Endothelial cell of umbilical vein (primary cell): ENCODE results near the gene CPT2. TPM values are rescaled to one million over a fixed set of nuclear protein-coding genes. Genes with fewer than 3 reads are reported as not detected.

Source experiments
- BruUV-seq: library from RNA; stranded (reverse); fragments of 400-500 nt; replicated peaks from 2 replicates; lab custom pipeline; 2021; lab: Mats Ljungman, UMichigan
- CTCF ChIA-PET: fragments of 300-600, 350-600 bp; sonication (Branson Sonifier 250); formaldehyde crosslinking; loops from one replicate; lab custom pipeline; 2021; ENCODE audit warnings: antibody characterized with exemption, inconsistent platforms; lab: Charles Lee
- POLR2A ChIA-PET: fragments of 300-600, 350-600 bp; sonication (Branson Sonifier 250); formaldehyde crosslinking; loops from one replicate; lab custom pipeline; 2021; ENCODE audit warnings: antibody characterized with exemption, inconsistent platforms; lab: Charles Lee
- DNase-seq: peaks from one replicate; pipeline ENCODE4 v3.0.0-alpha.2; 2011; ENCODE audit warnings: low read depth, low spot score
- FAIRE-seq: peaks from 2 replicates; lab custom pipeline; 2011; peaks lifted over from hg19 to GRCh38; lab: Jason Lieb, UNC
- H2AFZ ChIP-seq: 2 replicates; pipeline ENCODE4 v1.6.0; 2012; ENCODE audit warnings: low read depth, low read length, control low read depth, inconsistent platforms
- H3K27ac ChIP-seq: 2 replicates; pipeline ENCODE4 v1.5.1; 2011; ENCODE audit warnings: low read depth, mild to moderate bottlenecking, control low read depth, low read length, moderate library complexity; ENCODE audit not compliant: insufficient read depth
- H3K27me3 ChIP-seq, 2 experiments: 2 replicates each; pipeline versions ENCODE4 v1.6.0 to v1.6.1; 2011; ENCODE audit warnings: low read length in 2 of 2, mixed read lengths in 1 of 2; ENCODE audit not compliant: control insufficient read depth in 2 of 2, insufficient read depth in 2 of 2
- H3K36me3 ChIP-seq, 2 experiments: 2 replicates in 1 of 2; 3 replicates in 1 of 2; pipeline ENCODE4 v1.5.1; 2011; ENCODE audit warnings: low read length in 2 of 2, mild to moderate bottlenecking in 1 of 2, moderate library complexity in 1 of 2; ENCODE audit not compliant: control insufficient read depth in 2 of 2, insufficient read depth in 2 of 2; ENCODE audit errors: extremely low read depth in 1 of 2
- H3K4me1 ChIP-seq: 3 replicates; pipeline ENCODE4 v1.5.1; 2011; ENCODE audit warnings: mild to moderate bottlenecking, low read length; ENCODE audit not compliant: control insufficient read depth, insufficient read depth; ENCODE audit errors: extremely low read depth
- H3K4me2 ChIP-seq: 2 replicates; pipeline ENCODE4 v1.6.1; 2011; ENCODE audit warnings: low read length, control low read depth, mixed read lengths; ENCODE audit not compliant: insufficient read depth
- H3K4me3 ChIP-seq, 3 experiments: fragments of 200-600 bp in 1 of 3; sonication (generic), shearing (Covaris generic) in 1 of 3; replicated peaks in 1 of 3; 2 replicates each; pipeline ENCODE4 v1.5.1; 2011 to 2016; ENCODE audit warnings: control low read depth in 3 of 3, low read length in 3 of 3, mild to moderate bottlenecking in 2 of 3, inconsistent platforms in 1 of 3, low read depth in 1 of 3, moderate library complexity in 1 of 3; ENCODE audit not compliant: insufficient read depth in 1 of 3
- H3K79me2 ChIP-seq: 2 replicates; pipeline ENCODE4 v1.6.0; 2012; ENCODE audit warnings: low read length, inconsistent platforms; ENCODE audit not compliant: control insufficient read depth, insufficient read depth
- H3K9ac ChIP-seq: replicated peaks from 2 replicates; pipeline ENCODE3; 2011; ENCODE audit warnings: low read length, control low read depth; ENCODE audit not compliant: insufficient read depth; ENCODE audit errors: extremely low read depth
- H3K9me1 ChIP-seq: replicated peaks from 3 replicates; pipeline ENCODE4 v1.6.0; 2011; ENCODE audit warnings: mild to moderate bottlenecking, low read length; ENCODE audit not compliant: control insufficient read depth, insufficient read depth; ENCODE audit errors: extremely low read depth
- H3K9me3 ChIP-seq: replicated peaks from 2 replicates; pipeline ENCODE4 v1.5.1; 2012; ENCODE audit warnings: low read length, inconsistent platforms; ENCODE audit not compliant: control insufficient read depth, insufficient read depth
- H4K20me1 ChIP-seq: replicated peaks from 2 replicates; pipeline ENCODE3; 2011; ENCODE audit warnings: mild to moderate bottlenecking, low read length; ENCODE audit not compliant: control insufficient read depth, insufficient read depth; ENCODE audit errors: extremely low read depth
- EZH2 ChIP-seq: IDR thresholded peaks from 2 replicates; pipeline ENCODE4 v1.6.1; 2012; ENCODE audit warnings: borderline replicate concordance, low read depth, mild to moderate bottlenecking, moderate library complexity, low read length, inconsistent platforms; ENCODE audit not compliant: severe bottlenecking
- FOS ChIP-seq: IDR thresholded peaks from 2 replicates; pipeline ENCODE4 v1.6.1; 2011; ENCODE audit warnings: mild to moderate bottlenecking, low read length, moderate library complexity, borderline replicate concordance; ENCODE audit not compliant: insufficient read depth
- GATA2 ChIP-seq: IDR thresholded peaks from 2 replicates; pipeline ENCODE4 v1.7.0; 2011; ENCODE audit warnings: low read depth, mild to moderate bottlenecking, moderate library complexity, mixed read lengths, low read length; ENCODE audit not compliant: insufficient read length, insufficient read depth
- JUN ChIP-seq: IDR thresholded peaks from 2 replicates; pipeline ENCODE4 v1.6.1; 2011; ENCODE audit warnings: borderline replicate concordance, low read depth; ENCODE audit not compliant: insufficient read length, insufficient read depth
- MYC ChIP-seq: IDR thresholded peaks from one replicate; pipeline ENCODE4 v1.6.1; 2011; ENCODE audit warnings: mild to moderate bottlenecking, low read depth, low read length
- POLR2A ChIP-seq: IDR thresholded peaks from 2 replicates; pipeline ENCODE4 v1.6.1; 2012; ENCODE audit warnings: low read depth, mild to moderate bottlenecking, control low read depth, low read length
- POLR2AphosphoS5 ChIP-seq: IDR thresholded peaks from 2 replicates; pipeline ENCODE4 v1.6.1; 2012; ENCODE audit warnings: low read depth, mild to moderate bottlenecking, control low read depth, low read length, moderate library complexity; ENCODE audit not compliant: insufficient read depth
- dilution Hi-C: fragments of 300-500 bp; cut with MboI; formaldehyde crosslinking; loops from one replicate; pipeline ENCODE4 v1.15.0; 2019; ENCODE audit warnings: low sequenced_read_pairs; ENCODE audit not compliant: extremely low pct_ligation_motif_present
- intact Hi-C: fragments of 100-400 bp; cut with micrococcal nuclease; formaldehyde crosslinking; loops from one replicate; pipeline ENCODE4 v1.10.0; 2022
- polyA plus RNA-seq, 4 experiments: library from polyadenylated mRNA; depleted of rRNA in 3 of 4; stranded (reverse) in 3 of 4; unstranded in 1 of 4; fragments of >200 nt; gene quantifications; 2 replicates each; pipeline versions ENCODE4 v1.2.1 to v1.2.3, GENCODE V29; 2011 to 2012; ENCODE audit warnings: missing spikeins in 1 of 4
- total RNA-seq: library from RNA; stranded (reverse); gene quantifications from 2 replicates; pipeline ENCODE4 v1.2.3, GENCODE V29; 2021
- TF ChIP-seq, protein P1 (sequence below), 2 donors: IDR thresholded peaks; 1 replicate in 1 of 2; 2 replicates in 1 of 2; pipeline ENCODE4 v1.5.1; 2011; ENCODE audit warnings: low read length in 2 of 2, mild to moderate bottlenecking in 2 of 2, moderate library complexity in 2 of 2, control low read depth in 1 of 2, inconsistent platforms in 1 of 2, low read depth in 1 of 2; ENCODE audit not compliant: insufficient read depth in 1 of 2; ENCODE audit errors: extremely low read depth in 1 of 2
- TF ChIP-seq, protein P2 (sequence below): IDR thresholded peaks from 2 replicates; pipeline ENCODE4 v1.6.1; 2011; ENCODE audit not compliant: insufficient read depth, insufficient read length

CPT2 gene
- total and polyA plus RNA-seq, 2 donors (not counting 3 experiments of a cell fraction or from before 2014, with no cell fraction given) = 10.6 to 11.6 TPM

DNA sequence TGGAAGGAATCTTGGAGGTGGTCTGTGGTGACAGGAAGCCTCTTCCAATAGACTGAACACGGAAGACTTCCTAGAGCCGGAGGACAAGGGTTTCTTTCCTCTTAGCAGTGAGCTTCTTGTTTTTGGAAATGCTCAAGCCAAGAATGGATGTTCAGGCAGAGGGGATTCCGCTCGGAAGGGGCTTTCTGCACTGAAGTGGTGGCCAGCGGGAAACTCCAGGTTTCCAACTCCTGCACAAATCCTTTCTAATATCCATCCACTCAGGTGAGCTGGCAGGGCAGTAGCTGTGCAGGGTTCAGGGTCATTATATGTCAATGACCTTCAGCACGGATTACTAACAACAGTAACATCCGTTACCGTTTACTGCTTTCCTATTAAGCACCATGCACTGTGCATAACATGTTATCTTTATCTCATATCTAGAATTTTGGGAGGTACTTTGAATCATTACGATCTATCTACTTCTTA lies 573 bp upstream of the CPT2 start:
- Histone ChIP-seq H3K4me1 (peaks cover 13% of the 10 kb centered on the region), H3K79me2 (peaks cover 7% of the 10 kb centered on the region), H2AFZ (peak overlapping the region; percentile 81), H3K9me1 (no peaks in the 10 kb centered on the region), H3K4me3 (peak overlapping the region; percentile 63 to 92 (median 77)), H3K36me3 (no peaks in the 10 kb centered on the region), H3K4me2 (peak overlapping the region; percentile 60), H3K27me3 (no peaks in the 10 kb centered on the region), H3K9ac (peak overlapping the region; percentile 96), H3K9me3 (no peaks in the 10 kb centered on the region), H4K20me1 (no peaks in the 10 kb centered on the region), H3K27ac (no peak overlapping the region)
- ChIA-PET CTCF (interaction anchor here (0.9 to 7.4 kb wide), 4 partner anchors 10 to 495 kb away, joined by 3 to 46 read pairs (median 8); no protein-coding TSS in a partner anchor), POLR2A (no interaction called here)
- intact Hi-C loops (loop anchor here (1.0 to 10.0 kb wide), 3 partner anchors 24 to 791 kb away; partner anchors contain the start of genes CZIB, ORC1 and PRPF38A), dilution Hi-C loops (no loop called here)
- no TSS peak for BruUV-seq
- DNase-seq (no peak), FAIRE-seq (no peak)
- TF ChIP-seq MYC (no peak), POLR2A (no peak), GATA2 (no peak), FOS (no peak), JUN (no peak), POLR2AphosphoS5 (no peak), EZH2 (no peak)
- TF ChIP-seq, protein P1, sequence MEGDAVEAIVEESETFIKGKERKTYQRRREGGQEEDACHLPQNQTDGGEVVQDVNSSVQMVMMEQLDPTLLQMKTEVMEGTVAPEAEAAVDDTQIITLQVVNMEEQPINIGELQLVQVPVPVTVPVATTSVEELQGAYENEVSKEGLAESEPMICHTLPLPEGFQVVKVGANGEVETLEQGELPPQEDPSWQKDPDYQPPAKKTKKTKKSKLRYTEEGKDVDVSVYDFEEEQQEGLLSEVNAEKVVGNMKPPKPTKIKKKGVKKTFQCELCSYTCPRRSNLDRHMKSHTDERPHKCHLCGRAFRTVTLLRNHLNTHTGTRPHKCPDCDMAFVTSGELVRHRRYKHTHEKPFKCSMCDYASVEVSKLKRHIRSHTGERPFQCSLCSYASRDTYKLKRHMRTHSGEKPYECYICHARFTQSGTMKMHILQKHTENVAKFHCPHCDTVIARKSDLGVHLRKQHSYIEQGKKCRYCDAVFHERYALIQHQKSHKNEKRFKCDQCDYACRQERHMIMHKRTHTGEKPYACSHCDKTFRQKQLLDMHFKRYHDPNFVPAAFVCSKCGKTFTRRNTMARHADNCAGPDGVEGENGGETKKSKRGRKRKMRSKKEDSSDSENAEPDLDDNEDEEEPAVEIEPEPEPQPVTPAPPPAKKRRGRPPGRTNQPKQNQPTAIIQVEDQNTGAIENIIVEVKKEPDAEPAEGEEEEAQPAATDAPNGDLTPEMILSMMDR (IDR thresholded peaks at IDR 0.05; ENCODE audit: extremely low read depth in 1 of 2, insufficient read depth in 1 of 2, low read depth in 1 of 2, low read length in 2 of 2) = no peak
- TF ChIP-seq, protein P2, sequence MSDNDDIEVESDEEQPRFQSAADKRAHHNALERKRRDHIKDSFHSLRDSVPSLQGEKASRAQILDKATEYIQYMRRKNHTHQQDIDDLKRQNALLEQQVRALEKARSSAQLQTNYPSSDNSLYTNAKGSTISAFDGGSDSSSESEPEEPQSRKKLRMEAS = no peak
